ENCODE results near the gene WDR7. TPM values are rescaled to one million over a fixed set of nuclear protein-coding genes. Genes with fewer than 3 reads are reported as not detected.

WDR7 gene
- total RNA-seq, 1 experiment from 2014 or later, result 11.5 TPM

DNA sequence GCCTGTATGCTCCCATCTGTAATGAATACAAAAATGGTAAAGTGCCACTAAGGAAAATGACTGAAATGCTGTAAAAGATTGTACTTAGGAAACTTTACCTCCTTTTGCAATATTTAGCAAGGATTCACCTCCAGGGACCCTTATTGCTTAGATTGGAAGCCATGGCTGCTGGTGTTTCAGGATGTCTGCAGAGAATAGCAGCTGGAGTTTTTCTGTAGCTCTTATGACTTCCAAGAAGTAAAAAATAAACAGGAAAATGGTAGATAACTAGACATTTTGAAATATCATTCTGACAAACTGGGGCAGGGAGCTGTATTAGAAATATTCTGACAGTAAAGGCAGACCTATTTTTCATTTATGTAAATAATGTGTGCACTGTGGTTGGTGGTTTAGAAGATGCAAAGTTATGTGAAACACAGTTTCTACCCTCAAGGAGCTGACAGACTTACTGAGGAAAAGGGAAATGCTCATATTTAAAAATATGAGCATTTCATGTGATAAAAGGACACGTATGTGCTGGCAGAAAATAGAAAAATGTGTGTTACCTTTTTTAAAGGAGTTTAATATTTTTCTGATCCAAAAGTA, 270.8 kb downstream of the WDR7 start:
- CTCF ChIA-PET, result no interaction called here
- DNase-seq (ENCODE audit: low read depth, low spot score) (no peak), ATAC-seq (no peak)
- H3K9ac ChIP-seq (ENCODE audit: low read length), result no peak overlapping the region
- RAD21 ChIA-PET (ENCODE audit: low non-redundant PET in 1 of 2, low total read pairs in 2 of 2, uncharacterized antibody in 2 of 2, unreplicated experiment in 2 of 2), result no interaction called here
- H3K27me3 ChIP-seq (ENCODE audit: insufficient read depth, low read length), result no peaks in the 10 kb centered on the region
- no peak overlapping the region for H3K27ac ChIP-seq (ENCODE audit: low read depth, low read length)
- H3K79me2 ChIP-seq (ENCODE audit: insufficient read depth, low read length), result no peaks in the 10 kb centered on the region
- H3K9me3 ChIP-seq (ENCODE audit: control insufficient read depth in 1 of 2, insufficient read depth in 1 of 2, low read depth in 1 of 2, low read length in 2 of 2), result no peaks in the 10 kb centered on the region
- H3K4me1 ChIP-seq (ENCODE audit: control insufficient read depth in 1 of 2, insufficient read depth in 2 of 2, low read length in 2 of 2), result no peaks in the 10 kb centered on the region
- no peaks in the 10 kb centered on the region for H3K36me3 ChIP-seq (ENCODE audit: control insufficient read depth in 1 of 2, insufficient read depth in 2 of 2, low read length in 2 of 2)
- H4K20me1 ChIP-seq (ENCODE audit: insufficient read depth), result no peaks in the 10 kb centered on the region
- H2AFZ ChIP-seq (ENCODE audit: low read depth, low read length, poor library complexity, severe bottlenecking), result no peak overlapping the region
- no peaks in the 10 kb centered on the region for H3K9me2 ChIP-seq (ENCODE audit: insufficient read depth)
- intact Hi-C loops (cut with micrococcal nuclease), result no loop called here
- POLR2A ChIA-PET, result no interaction called here
- H3K4me3 ChIP-seq (replicated peaks in 1 of 2; ENCODE audit: low read depth in 1 of 2, low read length in 2 of 2), result no peak overlapping the region
- no peak overlapping the region for H3K4me2 ChIP-seq (ENCODE audit: low read length)
- TF ChIP-seq, protein P1, sequence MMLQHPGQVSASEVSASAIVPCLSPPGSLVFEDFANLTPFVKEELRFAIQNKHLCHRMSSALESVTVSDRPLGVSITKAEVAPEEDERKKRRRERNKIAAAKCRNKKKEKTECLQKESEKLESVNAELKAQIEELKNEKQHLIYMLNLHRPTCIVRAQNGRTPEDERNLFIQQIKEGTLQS (IDR thresholded peaks at IDR 0.05), result no peak
- TF ChIP-seq ZFX (IDR thresholded peaks at IDR 0.05), result no peak
- TF ChIP-seq MAX (IDR thresholded peaks at IDR 0.05), result no peak
- TF ChIP-seq TCF7L2 (IDR thresholded peaks at IDR 0.05; ENCODE audit: borderline replicate concordance, extremely low read depth, insufficient read depth, insufficient read length), result no peak
- no peak for TF ChIP-seq CBX3 (IDR thresholded peaks at IDR 0.05; ENCODE audit: low read depth)
- no peak for TF ChIP-seq EZH2phosphoT487 (IDR thresholded peaks at IDR 0.05; ENCODE audit: borderline replicate concordance)
- TF ChIP-seq POLR2AphosphoS5 (IDR thresholded peaks at IDR 0.05; ENCODE audit: low read depth, low read length), result no peak
- no peak for TF ChIP-seq CEBPB (IDR thresholded peaks at IDR 0.05; ENCODE audit: low read depth)
- no peak for TF ChIP-seq ZNF274 (IDR thresholded peaks at IDR 0.05; ENCODE audit: low read depth, low read length)
- TF ChIP-seq POLR2A (IDR thresholded peaks at IDR 0.05; ENCODE audit: borderline replicate concordance, extremely low read depth, insufficient read depth, insufficient read length), result no peak
- TF ChIP-seq RAD21 (IDR thresholded peaks at IDR 0.05; ENCODE audit: low read depth), result no peak
- no peak for TF ChIP-seq ZBTB33 (IDR thresholded peaks at IDR 0.05; ENCODE audit: extremely low read depth, insufficient replicate concordance, low read length)
- TF ChIP-seq, protein P2, sequence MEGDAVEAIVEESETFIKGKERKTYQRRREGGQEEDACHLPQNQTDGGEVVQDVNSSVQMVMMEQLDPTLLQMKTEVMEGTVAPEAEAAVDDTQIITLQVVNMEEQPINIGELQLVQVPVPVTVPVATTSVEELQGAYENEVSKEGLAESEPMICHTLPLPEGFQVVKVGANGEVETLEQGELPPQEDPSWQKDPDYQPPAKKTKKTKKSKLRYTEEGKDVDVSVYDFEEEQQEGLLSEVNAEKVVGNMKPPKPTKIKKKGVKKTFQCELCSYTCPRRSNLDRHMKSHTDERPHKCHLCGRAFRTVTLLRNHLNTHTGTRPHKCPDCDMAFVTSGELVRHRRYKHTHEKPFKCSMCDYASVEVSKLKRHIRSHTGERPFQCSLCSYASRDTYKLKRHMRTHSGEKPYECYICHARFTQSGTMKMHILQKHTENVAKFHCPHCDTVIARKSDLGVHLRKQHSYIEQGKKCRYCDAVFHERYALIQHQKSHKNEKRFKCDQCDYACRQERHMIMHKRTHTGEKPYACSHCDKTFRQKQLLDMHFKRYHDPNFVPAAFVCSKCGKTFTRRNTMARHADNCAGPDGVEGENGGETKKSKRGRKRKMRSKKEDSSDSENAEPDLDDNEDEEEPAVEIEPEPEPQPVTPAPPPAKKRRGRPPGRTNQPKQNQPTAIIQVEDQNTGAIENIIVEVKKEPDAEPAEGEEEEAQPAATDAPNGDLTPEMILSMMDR (IDR thresholded peaks at IDR 0.05 in 2 of 3, conservative IDR thresholded peaks at IDR 0.05 in 1 of 3; ENCODE audit: borderline replicate concordance in 1 of 3, insufficient read depth in 1 of 3, low read depth in 2 of 3, low read length in 2 of 3), result no peak
- no TSS peak for BruUV-seq (replicated peaks)
